H1 (cell line): ENCODE results near the gene ANKRD6. TPM values are rescaled to one million over a fixed set of nuclear protein-coding genes. Genes with fewer than 3 reads are reported as not detected.

ENCODE experiments used
- CBX5 ChIP-seq: fragments of 300-800, 300-1000 bp; sonication (generic); IDR thresholded peaks from 2 replicates; pipeline ENCODE4 v1.7.1; 2016; ENCODE audit warnings: antibody characterized with exemption, low read length, low read depth
- CHD7 ChIP-seq: fragments of 300-600 bp; sonication (generic); IDR thresholded peaks from 2 replicates; pipeline ENCODE4 v1.7.1; 2012; ENCODE audit warnings: low read length, moderate library complexity, mild to moderate bottlenecking, inconsistent platforms; ENCODE audit not compliant: insufficient replicate concordance
- CREB1 ChIP-seq: IDR thresholded peaks from 2 replicates; pipeline ENCODE4 v1.6.1; 2012; ENCODE audit warnings: inconsistent platforms
- KDM5A ChIP-seq: fragments of 200-600 bp; IDR thresholded peaks from 2 replicates; pipeline ENCODE4 v1.7.1; 2012; ENCODE audit warnings: mild to moderate bottlenecking, low read length, inconsistent platforms, mixed read lengths
- RBBP5 ChIP-seq: IDR thresholded peaks from 2 replicates; pipeline ENCODE4 v1.7.1; 2012; ENCODE audit warnings: low read depth, mild to moderate bottlenecking, inconsistent platforms, low read length, moderate library complexity, borderline replicate concordance
- SIRT6 ChIP-seq: IDR thresholded peaks from one replicate; pipeline ENCODE4 v1.7.1; 2012; ENCODE audit warnings: low read length, inconsistent platforms
- SP1 ChIP-seq: IDR thresholded peaks from 2 replicates; pipeline ENCODE4 v1.6.1; 2011; ENCODE audit warnings: low read depth, low read length
- SRF ChIP-seq: IDR thresholded peaks from 2 replicates; pipeline ENCODE4 v1.6.1; 2011; ENCODE audit warnings: mild to moderate bottlenecking, low read depth, low read length, moderate library complexity
- polyA plus RNA-seq, 7 experiments: library from polyadenylated mRNA; depleted of rRNA in 3 of 7; stranded (reverse) in 5 of 7; unstranded in 2 of 7; fragments of >200 nt in 5 of 7; fragments of 200-250 nt in 2 of 7; gene quantifications; 1 replicate in 5 of 7; 2 replicates in 1 of 7; 4 replicates in 1 of 7; pipeline versions ENCODE4 v1.2.1 to v1.2.3, GENCODE V29; 2011 to 2013; ENCODE audit warnings: missing spikeins in 2 of 7, mixed read lengths in 2 of 7
- total RNA-seq: library from RNA; stranded (reverse); fragmentation: NEBNext Ultra II Directional; extraction: Animal tissue kit (Norgen Biotek cat#: 25700); gene quantifications from 2 replicates; pipeline ENCODE4 v1.2.1, GENCODE V29; 2021
- TF ChIP-seq, protein P1 (sequence below), 3 experiments: IDR thresholded peaks; 1 replicate in 2 of 3; 2 replicates in 1 of 3; pipeline versions ENCODE4 v1.5.1 to v1.6.1; 2011; ENCODE audit warnings: low read length in 3 of 3, mild to moderate bottlenecking in 3 of 3, inconsistent platforms in 2 of 3, low read depth in 1 of 3, moderate library complexity in 1 of 3; ENCODE audit not compliant: insufficient read depth in 1 of 3; ENCODE audit errors: control extremely low read depth in 1 of 3

The ANKRD6 gene
- total and polyA plus RNA-seq, 2 of the 8 experiments (the other 6 are each of a cell fraction or from before 2014, with no cell fraction given), result 5.9 to 12.8 TPM

DNA sequence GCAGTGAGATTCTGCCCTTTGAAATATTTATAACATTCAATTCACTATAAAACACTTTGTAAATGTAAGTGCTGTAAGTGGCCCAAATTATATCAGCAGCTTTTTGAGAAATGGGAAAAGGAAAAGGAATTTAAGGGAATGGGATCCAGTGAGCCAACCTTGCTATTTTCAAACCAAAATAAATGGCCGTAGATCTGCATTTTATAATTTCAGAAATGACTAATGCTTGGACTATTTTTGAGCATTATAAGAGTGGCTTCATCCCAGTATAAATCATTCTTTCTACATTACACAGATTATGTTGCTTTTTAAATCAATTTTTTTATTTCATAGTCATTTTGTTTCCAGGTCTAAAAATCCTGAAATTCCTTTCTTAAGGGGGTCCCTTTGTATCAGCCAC lies 49.2 kb downstream of the ANKRD6 start (continued):
- TF ChIP-seq CHD7, result no peak
- TF ChIP-seq, protein P1, sequence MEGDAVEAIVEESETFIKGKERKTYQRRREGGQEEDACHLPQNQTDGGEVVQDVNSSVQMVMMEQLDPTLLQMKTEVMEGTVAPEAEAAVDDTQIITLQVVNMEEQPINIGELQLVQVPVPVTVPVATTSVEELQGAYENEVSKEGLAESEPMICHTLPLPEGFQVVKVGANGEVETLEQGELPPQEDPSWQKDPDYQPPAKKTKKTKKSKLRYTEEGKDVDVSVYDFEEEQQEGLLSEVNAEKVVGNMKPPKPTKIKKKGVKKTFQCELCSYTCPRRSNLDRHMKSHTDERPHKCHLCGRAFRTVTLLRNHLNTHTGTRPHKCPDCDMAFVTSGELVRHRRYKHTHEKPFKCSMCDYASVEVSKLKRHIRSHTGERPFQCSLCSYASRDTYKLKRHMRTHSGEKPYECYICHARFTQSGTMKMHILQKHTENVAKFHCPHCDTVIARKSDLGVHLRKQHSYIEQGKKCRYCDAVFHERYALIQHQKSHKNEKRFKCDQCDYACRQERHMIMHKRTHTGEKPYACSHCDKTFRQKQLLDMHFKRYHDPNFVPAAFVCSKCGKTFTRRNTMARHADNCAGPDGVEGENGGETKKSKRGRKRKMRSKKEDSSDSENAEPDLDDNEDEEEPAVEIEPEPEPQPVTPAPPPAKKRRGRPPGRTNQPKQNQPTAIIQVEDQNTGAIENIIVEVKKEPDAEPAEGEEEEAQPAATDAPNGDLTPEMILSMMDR (IDR thresholded peaks at IDR 0.05; ENCODE audit: control extremely low read depth in 1 of 3, insufficient read depth in 1 of 3, low read depth in 1 of 3, low read length in 3 of 3), result no peak
- TF ChIP-seq RBBP5, result no peak
- TF ChIP-seq CBX5, result no peak
- TF ChIP-seq KDM5A, result no peak
- TF ChIP-seq CREB1, result no peak
- no peak for TF ChIP-seq SIRT6
- no peak for TF ChIP-seq SP1
- TF ChIP-seq SRF, result no peak
